ENCODE measurements around the gene PLEKHO2.

Gene PLEKHO2

DNA sequence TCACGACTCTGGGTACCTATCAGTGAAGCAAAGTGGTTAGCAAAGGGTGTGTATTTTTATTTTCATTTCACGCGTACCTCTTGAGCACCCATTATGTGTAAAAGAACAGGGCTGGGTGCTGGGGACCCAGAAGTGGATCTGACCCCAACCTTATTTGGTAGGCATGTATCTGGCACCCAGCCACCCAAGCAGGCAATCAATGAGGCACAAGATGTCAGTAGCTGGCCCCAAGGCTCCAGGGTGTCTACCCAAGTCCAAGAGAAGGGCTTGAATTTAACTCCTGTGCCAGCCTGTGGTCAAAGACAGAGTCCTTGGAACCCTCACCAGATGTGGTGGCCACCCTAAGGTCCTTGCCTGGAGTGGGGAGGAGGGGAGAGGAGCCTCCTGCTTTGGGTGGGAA lies 5.7 kb downstream of the PLEKHO2 start:
- Histone ChIP-seq H3K9me3 (ENCODE audit: insufficient read depth, low read depth, low read length) (no peaks in the 10 kb centered on the region), H3K36me3 (ENCODE audit: insufficient read depth, low read depth, low read length) (peaks cover 29% of the 10 kb centered on the region), H3K27me3 (ENCODE audit: insufficient read depth, low read length) (no peaks in the 10 kb centered on the region), H3K27ac (ENCODE audit: low read length) (no peak overlapping the region), H3K4me1 (ENCODE audit: insufficient read depth, low read length) (peaks cover 33% of the 10 kb centered on the region), H3K4me3 (ENCODE audit: low read length) (no peak overlapping the region), H3K9ac (ENCODE audit: low read depth, low read length) (no peak overlapping the region)

DNA sequence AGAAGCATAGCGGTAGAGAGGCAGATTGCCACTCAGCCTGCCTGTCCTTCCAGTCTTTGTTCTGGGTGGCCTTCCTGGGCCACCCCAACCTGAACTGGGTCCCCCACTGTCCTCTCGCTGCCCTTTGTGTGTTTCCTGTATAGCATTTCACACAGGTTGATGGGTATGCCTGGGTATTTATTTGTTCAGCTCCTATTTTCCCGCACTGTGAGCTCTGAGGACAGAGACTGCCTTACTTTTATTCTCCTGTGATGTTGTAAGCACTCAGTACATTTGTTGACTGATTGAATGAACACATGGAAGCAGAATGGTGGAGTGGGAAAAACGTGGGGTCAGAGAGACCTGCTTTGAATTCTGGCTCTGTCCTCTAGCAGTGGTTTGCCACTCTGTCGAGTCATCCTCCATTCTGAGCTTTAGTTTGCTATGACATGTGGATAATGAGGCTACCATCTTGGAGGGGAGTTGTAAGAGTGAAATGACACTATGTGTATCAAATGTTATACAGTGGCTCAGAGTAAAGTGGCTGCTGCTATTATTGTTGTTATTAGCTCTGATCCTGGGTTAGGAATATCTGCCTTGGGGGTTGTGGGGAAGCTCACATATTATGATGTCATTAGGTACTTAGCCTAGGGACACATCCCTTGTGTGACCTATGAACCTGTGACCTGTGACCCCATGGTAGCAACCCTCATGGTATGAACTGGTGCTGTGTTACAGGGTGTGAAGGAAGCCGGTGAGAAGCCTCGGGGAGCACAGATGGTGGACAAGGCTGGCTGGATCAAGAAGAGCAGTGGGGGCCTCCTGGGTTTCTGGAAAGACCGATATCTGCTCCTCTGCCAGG lies 6.4 kb downstream of the PLEKHO2 start:
- Histone ChIP-seq H3K4me3 (ENCODE audit: low read length) (no peak overlapping the region), H3K9ac (ENCODE audit: low read depth, low read length) (no peak overlapping the region), H3K9me3 (ENCODE audit: insufficient read depth, low read depth, low read length) (no peaks in the 10 kb centered on the region), H3K36me3 (ENCODE audit: insufficient read depth, low read depth, low read length) (peaks cover 29% of the 10 kb centered on the region), H3K27ac (ENCODE audit: low read length) (no peak overlapping the region), H3K4me1 (ENCODE audit: insufficient read depth, low read length) (peaks cover 26% of the 10 kb centered on the region), H3K27me3 (ENCODE audit: insufficient read depth, low read length) (no peaks in the 10 kb centered on the region)

DNA sequence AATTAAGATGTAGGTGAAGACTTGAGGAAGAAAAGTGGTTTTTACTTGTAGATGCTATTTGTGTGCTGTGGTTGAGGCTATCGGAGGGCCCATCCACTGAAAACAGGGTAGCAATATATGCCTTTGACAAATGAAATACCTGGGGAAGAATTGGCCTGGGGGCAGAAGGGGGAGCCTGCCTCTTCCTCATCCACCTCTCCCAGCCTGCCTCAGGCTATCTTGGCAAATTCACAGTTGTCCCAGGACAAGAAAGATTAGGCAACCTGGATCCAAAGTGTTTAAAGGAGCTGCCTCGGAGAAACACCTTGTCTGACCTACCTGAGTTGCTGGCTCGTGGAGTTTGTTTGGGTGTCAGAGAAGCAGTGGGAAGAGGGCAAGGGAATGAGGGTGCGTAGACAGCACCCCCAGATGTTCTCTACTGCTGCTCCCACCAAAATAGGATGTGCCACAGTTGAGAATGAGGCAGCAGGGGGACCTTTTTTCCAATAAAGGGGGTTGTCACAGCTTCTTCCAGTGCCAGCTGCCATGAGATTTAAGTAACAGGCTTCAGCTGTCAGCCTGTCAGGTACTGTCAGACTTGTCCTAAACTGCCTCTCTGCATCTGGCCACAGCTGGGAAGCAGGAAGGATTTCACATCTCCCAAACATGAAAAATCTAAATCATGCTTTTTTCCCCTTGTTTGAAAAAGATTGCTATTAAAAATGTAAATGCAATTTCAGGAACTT lies 9.2 kb downstream of the PLEKHO2 start:
- no peak overlapping the region for H3K9ac ChIP-seq (ENCODE audit: low read depth, low read length)
- H3K4me1 ChIP-seq (ENCODE audit: insufficient read depth, low read length): peaks cover 20% of the 10 kb centered on the region
- no peak overlapping the region for H3K27ac ChIP-seq (ENCODE audit: low read length)
- H3K27me3 ChIP-seq (ENCODE audit: insufficient read depth, low read length): no peaks in the 10 kb centered on the region
- no peaks in the 10 kb centered on the region for H3K9me3 ChIP-seq (ENCODE audit: insufficient read depth, low read depth, low read length)
- H3K4me3 ChIP-seq (ENCODE audit: low read length): no peak overlapping the region
- H3K36me3 ChIP-seq (ENCODE audit: insufficient read depth, low read depth, low read length): peaks cover 54% of the 10 kb centered on the region

DNA sequence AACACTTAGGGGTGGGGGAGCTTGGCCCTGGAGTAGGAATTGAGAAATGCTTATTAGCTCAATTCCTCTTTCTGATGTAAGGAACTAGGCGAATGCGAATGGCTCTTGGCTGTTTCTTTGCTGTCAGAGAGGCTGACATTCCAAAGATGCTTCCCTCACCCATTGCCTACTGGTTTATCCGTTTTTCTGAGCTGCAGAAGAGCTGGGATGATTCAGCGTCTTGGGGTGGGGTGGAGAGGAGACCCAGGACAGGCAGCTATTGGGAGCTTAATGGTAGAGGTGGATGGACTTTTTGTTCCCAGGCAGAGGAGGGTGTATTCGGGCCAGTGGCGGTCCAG lies 9.8 kb downstream of the PLEKHO2 start:
- peaks cover 57% of the 10 kb centered on the region for H3K36me3 ChIP-seq (ENCODE audit: insufficient read depth, low read depth, low read length)
- peaks cover 23% of the 10 kb centered on the region for H3K4me1 ChIP-seq (ENCODE audit: insufficient read depth, low read length)

DNA sequence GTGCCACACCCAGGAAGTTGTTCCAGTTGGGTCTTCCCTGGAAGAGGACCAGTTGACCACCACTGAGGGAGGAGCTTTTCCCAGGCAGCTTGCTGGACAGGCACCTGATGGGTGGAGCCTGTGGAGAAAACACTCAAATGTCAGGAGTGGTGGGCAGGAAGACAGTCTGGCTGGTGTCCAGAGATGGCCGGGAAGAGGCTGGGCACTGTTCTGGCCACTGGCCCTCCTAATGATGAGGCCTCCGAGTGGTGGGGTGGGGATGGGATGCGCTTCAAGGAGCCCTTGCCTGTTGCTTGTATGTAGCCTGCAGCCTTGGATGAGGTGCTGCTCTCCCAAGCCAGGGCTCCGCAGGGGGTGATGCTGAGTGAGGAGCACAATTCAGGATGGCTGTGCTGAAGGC lies 12.3 kb downstream of the PLEKHO2 start:
- Histone ChIP-seq H3K27ac (ENCODE audit: low read length) (no peak overlapping the region), H3K36me3 (ENCODE audit: insufficient read depth, low read depth, low read length) (peaks cover 56% of the 10 kb centered on the region), H3K9ac (ENCODE audit: low read depth, low read length) (no peak overlapping the region), H3K4me3 (ENCODE audit: low read length) (no peak overlapping the region), H3K9me3 (ENCODE audit: insufficient read depth, low read depth, low read length) (no peaks in the 10 kb centered on the region), H3K4me1 (ENCODE audit: insufficient read depth, low read length) (peaks cover 23% of the 10 kb centered on the region), H3K27me3 (ENCODE audit: insufficient read depth, low read length) (no peaks in the 10 kb centered on the region)

More for the DNA sequence above, 9.8 kb downstream of the PLEKHO2 start:
- no peak overlapping the region for H3K9ac ChIP-seq (ENCODE audit: low read depth, low read length)
- H3K27ac ChIP-seq (ENCODE audit: low read length): no peak overlapping the region
- no peaks in the 10 kb centered on the region for H3K9me3 ChIP-seq (ENCODE audit: insufficient read depth, low read depth, low read length)
- H3K4me3 ChIP-seq (ENCODE audit: low read length): no peak overlapping the region
- no peaks in the 10 kb centered on the region for H3K27me3 ChIP-seq (ENCODE audit: insufficient read depth, low read length)

DNA sequence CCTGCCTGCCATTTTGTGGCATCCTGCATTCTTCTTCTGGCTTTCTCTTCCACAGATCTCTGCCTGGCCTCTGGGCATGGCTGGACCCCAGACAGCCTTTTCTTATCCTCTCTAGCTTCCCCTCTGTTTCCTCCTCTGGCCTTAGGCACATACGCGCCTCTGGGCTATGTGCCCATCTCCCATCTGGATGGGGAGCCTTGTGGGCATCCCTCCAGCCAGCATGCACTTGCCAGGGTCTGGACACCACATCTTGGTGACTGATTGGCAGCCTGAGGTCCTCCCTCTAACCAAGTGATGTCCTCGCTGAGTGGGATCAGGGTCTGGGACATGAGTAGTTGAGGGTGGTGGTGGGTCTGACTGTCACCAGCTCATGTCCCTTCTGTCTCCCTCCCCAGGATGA lies 12.8 kb downstream of the PLEKHO2 start:
- Histone ChIP-seq H3K27ac (ENCODE audit: low read length) (no peak overlapping the region), H3K4me3 (ENCODE audit: low read length) (no peak overlapping the region), H3K36me3 (ENCODE audit: insufficient read depth, low read depth, low read length) (peaks cover 58% of the 10 kb centered on the region), H3K9me3 (ENCODE audit: insufficient read depth, low read depth, low read length) (no peaks in the 10 kb centered on the region), H3K9ac (ENCODE audit: low read depth, low read length) (no peak overlapping the region), H3K4me1 (ENCODE audit: insufficient read depth, low read length) (peaks cover 23% of the 10 kb centered on the region), H3K27me3 (ENCODE audit: insufficient read depth, low read length) (no peaks in the 10 kb centered on the region)

DNA sequence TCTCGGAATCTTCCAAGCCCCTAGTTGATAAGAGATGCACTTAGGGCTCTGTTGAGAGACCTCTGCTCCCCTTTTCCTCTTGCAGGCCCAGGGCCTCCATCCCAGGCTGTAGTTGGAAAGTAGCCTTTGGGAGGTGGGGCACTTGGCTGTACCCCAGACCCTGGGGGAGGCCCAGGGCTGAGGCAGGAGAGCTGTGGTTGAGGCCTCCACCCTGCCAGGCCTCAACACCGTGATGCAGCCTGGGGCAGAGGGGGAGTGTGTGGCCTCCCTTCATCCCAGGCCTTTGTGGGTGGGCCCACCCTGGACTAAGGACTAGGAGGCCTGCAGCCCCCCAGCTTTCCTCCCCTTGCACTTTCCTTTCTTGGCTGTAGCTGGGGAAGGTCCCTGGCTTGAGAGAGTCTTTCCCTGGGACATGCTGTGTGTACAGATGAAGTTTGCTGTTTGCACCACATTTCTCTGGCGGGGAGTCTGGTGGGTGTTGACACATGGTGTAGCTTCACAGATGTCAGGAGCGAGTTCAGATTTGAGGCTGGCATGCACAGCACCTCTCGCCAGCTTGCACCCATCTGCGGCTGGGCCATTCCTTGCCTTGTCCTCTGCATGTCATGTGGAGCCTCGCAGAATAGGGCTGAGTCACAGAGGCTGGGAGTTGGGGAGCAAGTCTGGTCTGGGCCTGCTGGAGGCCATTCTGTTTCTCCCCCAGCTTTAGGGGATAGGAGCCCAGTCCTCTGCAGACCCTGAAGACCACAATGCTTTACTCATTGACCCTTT lies 13.7 kb downstream of the PLEKHO2 start:
- no peaks in the 10 kb centered on the region for H3K27me3 ChIP-seq (ENCODE audit: insufficient read depth, low read length)
- H3K27ac ChIP-seq (ENCODE audit: low read length): no peak overlapping the region
- H3K9ac ChIP-seq (ENCODE audit: low read depth, low read length): no peak overlapping the region
- peaks cover 58% of the 10 kb centered on the region for H3K36me3 ChIP-seq (ENCODE audit: insufficient read depth, low read depth, low read length)
- H3K9me3 ChIP-seq (ENCODE audit: insufficient read depth, low read depth, low read length): no peaks in the 10 kb centered on the region
- no peak overlapping the region for H3K4me3 ChIP-seq (ENCODE audit: low read length)
- peaks cover 22% of the 10 kb centered on the region for H3K4me1 ChIP-seq (ENCODE audit: insufficient read depth, low read length)

DNA sequence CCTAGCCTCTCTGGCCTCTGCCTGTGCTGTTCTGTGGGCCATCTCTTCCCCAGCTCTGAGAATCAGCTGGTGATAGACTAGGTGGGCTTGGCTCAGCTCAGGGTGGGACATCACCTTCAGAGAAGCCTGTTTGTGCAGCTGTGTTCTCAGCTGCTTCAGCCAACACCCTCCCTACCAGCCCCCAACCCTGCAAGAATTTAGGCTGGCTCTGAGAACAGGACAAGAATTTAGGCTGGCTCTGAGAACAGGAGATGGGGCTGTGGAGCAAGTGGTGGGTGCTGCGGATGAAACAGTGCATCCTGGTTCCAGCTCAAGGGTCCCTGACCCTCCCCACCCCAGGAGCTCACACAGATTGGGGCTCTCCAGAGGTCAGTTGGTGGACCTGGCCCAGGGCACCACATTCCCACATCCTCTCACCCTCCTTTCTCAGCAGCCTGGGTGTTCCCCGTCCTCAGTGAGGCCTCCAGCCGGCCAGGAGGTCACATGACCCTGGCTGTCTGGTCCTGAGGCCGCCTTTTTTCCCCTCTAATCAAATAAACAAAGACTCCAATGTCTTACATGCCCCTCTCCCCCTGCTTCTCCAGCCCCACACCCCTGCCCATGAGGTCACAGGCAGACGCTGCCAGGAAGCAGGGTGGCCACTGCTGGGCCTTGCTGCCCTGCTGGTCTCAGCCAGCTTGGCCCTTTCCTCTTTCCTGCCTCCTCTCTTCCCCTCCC lies 14.9 kb downstream of the PLEKHO2 start:
- no peak overlapping the region for H3K27ac ChIP-seq (ENCODE audit: low read length)
- H3K36me3 ChIP-seq (ENCODE audit: insufficient read depth, low read depth, low read length): peaks cover 60% of the 10 kb centered on the region
- H3K27me3 ChIP-seq (ENCODE audit: insufficient read depth, low read length): no peaks in the 10 kb centered on the region
- H3K4me1 ChIP-seq (ENCODE audit: insufficient read depth, low read length): peaks cover 14% of the 10 kb centered on the region
- no peaks in the 10 kb centered on the region for H3K9me3 ChIP-seq (ENCODE audit: insufficient read depth, low read depth, low read length)
- H3K9ac ChIP-seq (ENCODE audit: low read depth, low read length): peak overlapping the region; percentile 52; the same call in 1 of the 2 replicates
- H3K4me3 ChIP-seq (ENCODE audit: low read length): no peak overlapping the region

DNA sequence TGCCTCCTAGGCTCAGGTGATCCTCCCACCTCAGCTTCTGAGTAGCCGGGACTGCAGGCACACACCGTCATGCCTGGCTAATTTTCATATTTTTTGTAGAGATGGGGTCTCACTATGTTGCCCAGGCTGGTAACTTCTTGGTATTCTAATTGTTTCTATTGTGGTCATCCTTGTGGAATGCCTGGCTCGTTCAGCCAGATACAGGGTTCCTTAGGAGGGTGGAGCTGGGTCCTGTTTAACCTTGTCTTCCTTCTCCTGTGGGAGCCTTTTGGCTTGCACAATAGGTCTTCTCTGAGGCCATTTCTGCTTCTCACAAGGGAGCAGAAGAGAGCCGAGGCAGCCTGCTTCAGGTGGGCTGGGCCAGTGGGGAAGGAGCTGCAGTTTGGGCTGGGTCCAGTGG lies 15.7 kb downstream of the PLEKHO2 start:
- H3K27me3 ChIP-seq (ENCODE audit: insufficient read depth, low read length): no peaks in the 10 kb centered on the region
- peaks cover 17% of the 10 kb centered on the region for H3K4me1 ChIP-seq (ENCODE audit: insufficient read depth, low read length)
- no peak overlapping the region for H3K9ac ChIP-seq (ENCODE audit: low read depth, low read length)
- no peak overlapping the region for H3K27ac ChIP-seq (ENCODE audit: low read length)
- no peaks in the 10 kb centered on the region for H3K9me3 ChIP-seq (ENCODE audit: insufficient read depth, low read depth, low read length)
- H3K36me3 ChIP-seq (ENCODE audit: insufficient read depth, low read depth, low read length): peaks cover 65% of the 10 kb centered on the region
- no peak overlapping the region for H3K4me3 ChIP-seq (ENCODE audit: low read length)

DNA sequence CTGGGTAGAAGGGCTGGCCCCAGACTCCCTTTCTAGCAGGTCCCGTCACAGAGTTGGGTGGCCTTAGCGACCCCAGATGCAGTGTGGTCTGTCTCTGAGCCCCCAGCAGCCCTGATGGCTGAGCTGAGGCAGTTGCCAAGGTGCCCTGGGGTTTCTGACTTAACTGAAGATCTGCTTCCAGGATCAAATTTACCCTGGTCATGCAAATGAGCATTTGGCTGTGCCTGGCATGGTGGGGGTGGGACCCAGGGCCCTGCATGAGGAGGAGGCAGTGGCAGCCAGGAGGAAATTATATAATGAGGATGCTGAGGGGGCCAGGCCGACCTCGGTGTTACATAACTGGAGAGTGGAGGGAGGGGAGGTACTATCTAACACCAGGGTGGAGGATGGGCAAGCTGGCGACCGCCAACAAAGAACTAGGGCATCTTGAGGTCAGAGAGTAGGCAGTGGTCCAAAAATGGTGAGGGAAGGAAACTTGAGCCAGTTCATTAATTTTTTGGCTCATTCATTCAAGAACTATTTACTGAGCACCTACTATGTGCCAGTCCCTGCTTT lies 16.4 kb downstream of the PLEKHO2 start:
- Histone ChIP-seq H3K4me3 (ENCODE audit: low read length) (no peak overlapping the region), H3K36me3 (ENCODE audit: insufficient read depth, low read depth, low read length) (peaks cover 65% of the 10 kb centered on the region), H3K9ac (ENCODE audit: low read depth, low read length) (no peak overlapping the region), H3K9me3 (ENCODE audit: insufficient read depth, low read depth, low read length) (no peaks in the 10 kb centered on the region), H3K27ac (ENCODE audit: low read length) (no peak overlapping the region), H3K27me3 (ENCODE audit: insufficient read depth, low read length) (no peaks in the 10 kb centered on the region), H3K4me1 (ENCODE audit: insufficient read depth, low read length) (peaks cover 18% of the 10 kb centered on the region)

DNA sequence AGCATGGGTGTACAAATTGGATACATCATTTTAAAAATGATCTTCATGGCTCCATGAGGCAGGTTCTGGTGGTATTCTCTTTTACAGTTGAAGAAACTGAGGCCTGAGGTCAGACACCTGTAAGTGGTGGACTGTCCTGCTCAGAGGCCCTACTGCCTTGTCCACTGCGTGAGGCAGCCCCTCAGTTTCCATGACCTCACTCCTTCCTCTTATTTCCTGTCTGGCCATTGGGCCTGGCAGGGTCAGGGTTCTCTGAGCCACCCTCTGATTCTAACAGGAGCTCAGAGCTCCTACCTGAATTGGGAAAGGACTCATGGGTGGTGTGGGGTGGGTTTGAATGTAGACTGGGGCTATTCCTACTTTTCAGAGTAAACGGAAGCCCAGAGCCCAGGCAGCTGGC lies 17.5 kb downstream of the PLEKHO2 start:
- Histone ChIP-seq H3K4me3 (ENCODE audit: low read length) (no peak overlapping the region), H3K36me3 (ENCODE audit: insufficient read depth, low read depth, low read length) (peaks cover 59% of the 10 kb centered on the region), H3K9me3 (ENCODE audit: insufficient read depth, low read depth, low read length) (no peaks in the 10 kb centered on the region), H3K27me3 (ENCODE audit: insufficient read depth, low read length) (no peaks in the 10 kb centered on the region), H3K27ac (ENCODE audit: low read length) (no peak overlapping the region), H3K9ac (ENCODE audit: low read depth, low read length) (no peak overlapping the region), H3K4me1 (ENCODE audit: insufficient read depth, low read length) (peaks cover 18% of the 10 kb centered on the region)

All from iPS-20b (cell line).